ENCODE measurements around the gene NRXN2. TPM values are rescaled to one million over a fixed set of nuclear protein-coding genes. Genes with fewer than 3 reads are reported as not detected.
A peak's percentile ranks its signal among the peaks of the same experiment; 100 is the strongest.

NRXN2 gene
- total and polyA plus RNA-seq, 2 of the 13 experiments (the other 11 are each of a cell fraction or from before 2014, with no cell fraction given), result not detected

DNA sequence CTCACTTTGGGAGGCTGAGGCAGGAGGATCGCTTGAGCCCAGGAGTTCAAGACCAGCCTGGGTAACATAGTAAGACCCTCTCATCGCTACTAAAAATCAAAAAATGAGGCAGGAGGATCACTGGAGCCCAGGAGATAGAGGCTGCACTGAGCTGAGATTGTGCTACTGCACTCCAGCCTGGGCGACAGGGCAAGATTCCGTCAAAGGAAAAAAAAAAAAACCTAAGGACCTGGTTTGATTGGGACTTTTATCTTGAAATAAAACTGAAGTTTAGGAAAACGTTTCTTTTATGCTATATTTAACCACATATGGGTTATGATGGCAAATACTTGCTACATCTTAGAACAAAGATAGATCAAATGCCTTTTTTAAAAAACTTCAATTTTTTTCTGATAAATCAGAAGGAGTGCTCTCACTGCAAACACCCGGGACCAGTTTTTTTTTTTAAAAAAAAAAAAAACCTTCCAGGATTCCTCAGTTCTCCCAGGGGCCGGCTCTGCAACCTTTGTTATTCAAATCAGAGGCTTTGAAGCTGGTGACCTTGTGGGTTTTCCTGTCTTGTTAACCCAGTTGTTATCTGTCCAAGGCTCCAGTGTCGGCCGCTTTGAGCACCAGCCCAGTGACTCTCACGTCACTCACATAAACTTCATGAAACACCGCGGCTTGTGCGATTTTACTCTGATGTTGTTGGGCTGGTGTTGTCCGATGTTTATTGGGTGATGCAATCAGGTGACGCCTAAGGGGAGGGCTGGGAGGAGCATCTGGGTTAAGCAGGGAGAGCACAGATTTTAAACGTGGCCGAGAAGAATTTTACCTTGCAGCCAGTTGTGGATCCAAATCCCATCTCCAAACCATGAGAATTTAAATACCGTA is 156.7 kb downstream of the NRXN2 start (continued):
- no peak for TF ChIP-seq ZNF672 (CRISPR knock-in tag; IDR thresholded peaks at IDR 0.05)
- no peak for TF ChIP-seq TOE1 (CRISPR knock-in tag; IDR thresholded peaks at IDR 0.05)
- TF ChIP-seq SIN3B (IDR thresholded peaks at IDR 0.05; ENCODE audit: low read length), result no peak
- TF ChIP-seq ZNF720 (CRISPR knock-in tag; IDR thresholded peaks at IDR 0.05), result no peak
- peak; percentile 23; the same call in 1 of the 2 replicates for TF ChIP-seq RFX5 (IDR thresholded peaks at IDR 0.05; ENCODE audit: low read depth, low read length)
- peak; percentile 57; the same call in 1 of the 2 replicates for TF ChIP-seq DPF2 (CRISPR knock-in tag; IDR thresholded peaks at IDR 0.05; ENCODE audit: borderline replicate concordance, low read depth)
- TF ChIP-seq FOXK1 (CRISPR knock-in tag; IDR thresholded peaks at IDR 0.05; ENCODE audit: borderline replicate concordance, low read depth), result peak; percentile 91
- peak; percentile 43; the same call in 1 of the 2 replicates for TF ChIP-seq ZNF263 (CRISPR knock-in tag; IDR thresholded peaks at IDR 0.05)
- peak; percentile 66 for TF ChIP-seq HHEX (CRISPR knock-in tag; IDR thresholded peaks at IDR 0.05)
- TF ChIP-seq ZNF224 (CRISPR knock-in tag; IDR thresholded peaks at IDR 0.05), result 0 out of 2 replicates have a peak, but pooled peaks have one; percentile 29
- no peak for TF ChIP-seq ZNF788 (CRISPR knock-in tag; IDR thresholded peaks at IDR 0.05; ENCODE audit: borderline replicate concordance)
- TF ChIP-seq FOSL2 (CRISPR knock-in tag; IDR thresholded peaks at IDR 0.05), result peak; percentile 85
- TF ChIP-seq NR1H2 (CRISPR knock-in tag; IDR thresholded peaks at IDR 0.05; ENCODE audit: borderline replicate concordance, low read depth), result no peak
- no peak for TF ChIP-seq SRSF1 (optimal IDR thresholded peaks at IDR 0.05; ENCODE audit: low read depth, low read length)
- TF ChIP-seq, protein P1, sequence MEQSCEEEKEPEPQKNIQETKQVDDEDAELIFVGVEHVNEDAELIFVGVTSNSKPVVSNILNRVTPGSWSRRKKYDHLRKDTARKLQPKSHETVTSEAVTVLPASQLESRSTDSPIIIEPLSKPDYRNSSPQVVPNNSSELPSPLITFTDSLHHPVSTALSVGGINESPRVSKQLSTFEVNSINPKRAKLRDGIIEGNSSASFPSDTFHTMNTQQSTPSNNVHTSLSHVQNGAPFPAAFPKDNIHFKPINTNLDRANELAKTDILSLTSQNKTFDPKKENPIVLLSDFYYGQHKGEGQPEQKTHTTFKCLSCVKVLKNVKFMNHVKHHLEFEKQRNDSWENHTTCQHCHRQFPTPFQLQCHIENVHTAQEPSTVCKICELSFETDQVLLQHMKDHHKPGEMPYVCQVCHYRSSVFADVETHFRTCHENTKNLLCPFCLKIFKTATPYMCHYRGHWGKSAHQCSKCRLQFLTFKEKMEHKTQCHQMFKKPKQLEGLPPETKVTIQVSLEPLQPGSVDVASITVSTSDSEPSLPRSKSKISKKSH (CRISPR knock-in tag; IDR thresholded peaks at IDR 0.05; ENCODE audit: borderline replicate concordance), result no peak
- no peak for TF ChIP-seq ZFYVE20 (CRISPR knock-in tag; IDR thresholded peaks at IDR 0.05; ENCODE audit: borderline replicate concordance, low read depth)
- TF ChIP-seq SCMH1 (CRISPR knock-in tag; IDR thresholded peaks at IDR 0.05; ENCODE audit: borderline replicate concordance), result no peak
- TF ChIP-seq HNRNPLL (IDR thresholded peaks at IDR 0.05; ENCODE audit: low read depth, low read length, poor library complexity, severe bottlenecking), result no peak
- TF ChIP-seq ZNF260 (CRISPR knock-in tag; IDR thresholded peaks at IDR 0.05; ENCODE audit: borderline replicate concordance, low read depth), result no peak
- TF ChIP-seq, protein P2, sequence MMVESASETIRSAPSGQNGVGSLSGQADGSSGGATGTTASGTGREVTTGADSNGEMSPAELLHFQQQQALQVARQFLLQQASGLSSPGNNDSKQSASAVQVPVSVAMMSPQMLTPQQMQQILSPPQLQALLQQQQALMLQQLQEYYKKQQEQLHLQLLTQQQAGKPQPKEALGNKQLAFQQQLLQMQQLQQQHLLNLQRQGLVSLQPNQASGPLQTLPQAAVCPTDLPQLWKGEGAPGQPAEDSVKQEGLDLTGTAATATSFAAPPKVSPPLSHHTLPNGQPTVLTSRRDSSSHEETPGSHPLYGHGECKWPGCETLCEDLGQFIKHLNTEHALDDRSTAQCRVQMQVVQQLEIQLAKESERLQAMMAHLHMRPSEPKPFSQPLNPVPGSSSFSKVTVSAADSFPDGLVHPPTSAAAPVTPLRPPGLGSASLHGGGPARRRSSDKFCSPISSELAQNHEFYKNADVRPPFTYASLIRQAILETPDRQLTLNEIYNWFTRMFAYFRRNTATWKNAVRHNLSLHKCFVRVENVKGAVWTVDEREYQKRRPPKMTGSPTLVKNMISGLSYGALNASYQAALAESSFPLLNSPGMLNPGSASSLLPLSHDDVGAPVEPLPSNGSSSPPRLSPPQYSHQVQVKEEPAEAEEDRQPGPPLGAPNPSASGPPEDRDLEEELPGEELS (CRISPR knock-in tag; IDR thresholded peaks at IDR 0.05), result peak; percentile 99
- TF ChIP-seq ZBTB38 (CRISPR knock-in tag; IDR thresholded peaks at IDR 0.05), result no peak
- TF ChIP-seq, protein P3, sequence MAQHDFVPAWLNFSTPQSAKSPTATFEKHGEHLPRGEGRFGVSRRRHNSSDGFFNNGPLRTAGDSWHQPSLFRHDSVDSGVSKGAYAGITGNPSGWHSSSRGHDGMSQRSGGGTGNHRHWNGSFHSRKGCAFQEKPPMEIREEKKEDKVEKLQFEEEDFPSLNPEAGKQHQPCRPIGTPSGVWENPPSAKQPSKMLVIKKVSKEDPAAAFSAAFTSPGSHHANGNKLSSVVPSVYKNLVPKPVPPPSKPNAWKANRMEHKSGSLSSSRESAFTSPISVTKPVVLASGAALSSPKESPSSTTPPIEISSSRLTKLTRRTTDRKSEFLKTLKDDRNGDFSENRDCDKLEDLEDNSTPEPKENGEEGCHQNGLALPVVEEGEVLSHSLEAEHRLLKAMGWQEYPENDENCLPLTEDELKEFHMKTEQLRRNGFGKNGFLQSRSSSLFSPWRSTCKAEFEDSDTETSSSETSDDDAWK (CRISPR knock-in tag; IDR thresholded peaks at IDR 0.05), result no peak
- TF ChIP-seq ZNF776 (CRISPR knock-in tag; IDR thresholded peaks at IDR 0.05), result no peak
- peak; percentile 95 for TF ChIP-seq ZBTB21 (CRISPR knock-in tag; IDR thresholded peaks at IDR 0.05)
